DND-41 (cell line): Measurements from ENCODE around the gene STRN.

ENCODE experiments used
- ATAC-seq: fragments of 200-7000 bp; cut with Tn5 transposase; 3 replicates; pipeline ENCODE4 v1.9.1; 2021; ENCODE audit warnings: low read depth; ENCODE audit not compliant: insufficient read depth
- DNase-seq: peaks from one replicate; pipeline ENCODE4 v3.0.0-alpha.2; 2020
- H2AFZ ChIP-seq: 2 replicates; pipeline ENCODE4 v1.6.0; 2012; ENCODE audit warnings: low read depth, low read length
- H3K27ac ChIP-seq: 2 replicates; pipeline ENCODE4 v1.5.1; 2012; ENCODE audit warnings: low read length, inconsistent platforms
- H3K27me3 ChIP-seq: fragments of 200-600 bp; sonication (generic); 2 replicates; pipeline ENCODE4 v1.6.0; 2012; ENCODE audit warnings: low read length, mild to moderate bottlenecking, inconsistent platforms; ENCODE audit not compliant: insufficient read depth, poor library complexity
- H3K36me3 ChIP-seq: 2 replicates; pipeline ENCODE4 v1.5.1; 2012; ENCODE audit warnings: low read length, inconsistent platforms; ENCODE audit not compliant: insufficient read depth
- H3K4me1 ChIP-seq: 2 replicates; pipeline ENCODE4 v1.5.1; 2012; ENCODE audit warnings: mild to moderate bottlenecking, low read length; ENCODE audit not compliant: insufficient read depth
- H3K4me2 ChIP-seq: 2 replicates; pipeline ENCODE4 v1.6.0; 2012; ENCODE audit warnings: mild to moderate bottlenecking, moderate library complexity, low read length, inconsistent platforms; ENCODE audit not compliant: insufficient read depth
- H3K4me3 ChIP-seq, 2 experiments: fragments of 200-600 bp in 1 of 2; shearing (Covaris generic) in 1 of 2; 2 replicates each; pipeline ENCODE4 v1.5.1; 2012 to 2016; ENCODE audit warnings: inconsistent platforms in 2 of 2, low read length in 2 of 2, mild to moderate bottlenecking in 2 of 2, low read depth in 1 of 2, moderate library complexity in 1 of 2
- H3K79me2 ChIP-seq: 2 replicates; pipeline ENCODE4 v1.6.0; 2012; ENCODE audit warnings: low read length, inconsistent platforms; ENCODE audit not compliant: insufficient read depth
- H3K9ac ChIP-seq: 2 replicates; pipeline ENCODE4 v1.6.0; 2012; ENCODE audit warnings: low read depth, mild to moderate bottlenecking, inconsistent platforms, low read length, moderate library complexity
- H3K9me3 ChIP-seq: 2 replicates; pipeline ENCODE4 v1.5.1; 2012; ENCODE audit warnings: low read length, moderate library complexity, mild to moderate bottlenecking, inconsistent platforms; ENCODE audit not compliant: insufficient read depth, severe bottlenecking
- H4K20me1 ChIP-seq: 2 replicates; pipeline ENCODE4 v1.6.0; 2012; ENCODE audit warnings: low read length; ENCODE audit not compliant: insufficient read depth
- EZH2 ChIP-seq: IDR thresholded peaks from 3 replicates; pipeline ENCODE4 v1.6.1; 2012; ENCODE audit warnings: borderline replicate concordance, low read depth, mild to moderate bottlenecking, moderate library complexity, low read length, inconsistent platforms; ENCODE audit not compliant: severe bottlenecking
- TF ChIP-seq, protein P1 (sequence below): IDR thresholded peaks from 2 replicates; pipeline ENCODE4 v1.5.1; 2012; ENCODE audit warnings: borderline replicate concordance, low read length, moderate library complexity, mild to moderate bottlenecking; ENCODE audit not compliant: poor library complexity, severe bottlenecking; ENCODE audit errors: extremely low read depth

Gene STRN

DNA sequence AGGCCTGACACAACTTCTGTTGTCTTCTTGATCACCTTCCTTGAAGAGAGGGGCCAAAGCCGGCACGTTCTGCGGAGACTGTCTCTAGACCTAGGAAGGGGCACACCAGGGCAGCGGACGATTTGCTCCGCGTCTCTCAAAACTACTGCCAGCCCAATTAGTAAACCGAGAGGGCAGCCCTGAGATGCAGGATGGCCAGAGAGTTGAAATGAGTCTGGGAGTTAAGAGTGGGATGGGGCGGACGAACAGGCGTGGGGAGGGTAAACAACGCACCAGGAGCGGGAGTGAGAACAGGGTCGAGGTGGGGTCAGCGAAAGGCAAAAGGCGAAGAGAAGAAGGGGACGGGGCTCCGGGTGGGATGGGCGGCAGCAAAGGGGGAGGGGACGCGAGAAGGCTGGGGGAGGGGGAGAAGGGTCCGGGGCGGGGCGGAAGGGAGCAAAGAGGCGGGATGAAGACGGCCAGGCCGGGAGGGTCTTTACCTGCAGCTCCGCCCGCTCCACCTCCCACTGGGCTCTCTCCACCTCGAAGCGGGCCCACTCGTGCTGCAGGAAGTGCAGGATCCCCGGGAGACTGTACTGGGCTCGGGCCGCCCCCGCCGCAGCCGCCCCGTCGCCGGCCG, 476 bp downstream of the STRN start:
- H3K9me3 ChIP-seq, result no peaks in the 10 kb centered on the region
- peak overlapping the region; percentile 81 to 99 for H3K4me3 ChIP-seq
- H3K36me3 ChIP-seq, result no peaks in the 10 kb centered on the region; the same call in 1 of the 2 replicates
- H3K4me1 ChIP-seq, result peaks cover 32% of the 10 kb centered on the region
- peak overlapping the region; percentile 98 for H3K4me2 ChIP-seq
- DNase-seq (peak; percentile 56), ATAC-seq (peak; percentile 31)
- peak overlapping the region; percentile 74 for H3K9ac ChIP-seq
- TF ChIP-seq, protein P1, sequence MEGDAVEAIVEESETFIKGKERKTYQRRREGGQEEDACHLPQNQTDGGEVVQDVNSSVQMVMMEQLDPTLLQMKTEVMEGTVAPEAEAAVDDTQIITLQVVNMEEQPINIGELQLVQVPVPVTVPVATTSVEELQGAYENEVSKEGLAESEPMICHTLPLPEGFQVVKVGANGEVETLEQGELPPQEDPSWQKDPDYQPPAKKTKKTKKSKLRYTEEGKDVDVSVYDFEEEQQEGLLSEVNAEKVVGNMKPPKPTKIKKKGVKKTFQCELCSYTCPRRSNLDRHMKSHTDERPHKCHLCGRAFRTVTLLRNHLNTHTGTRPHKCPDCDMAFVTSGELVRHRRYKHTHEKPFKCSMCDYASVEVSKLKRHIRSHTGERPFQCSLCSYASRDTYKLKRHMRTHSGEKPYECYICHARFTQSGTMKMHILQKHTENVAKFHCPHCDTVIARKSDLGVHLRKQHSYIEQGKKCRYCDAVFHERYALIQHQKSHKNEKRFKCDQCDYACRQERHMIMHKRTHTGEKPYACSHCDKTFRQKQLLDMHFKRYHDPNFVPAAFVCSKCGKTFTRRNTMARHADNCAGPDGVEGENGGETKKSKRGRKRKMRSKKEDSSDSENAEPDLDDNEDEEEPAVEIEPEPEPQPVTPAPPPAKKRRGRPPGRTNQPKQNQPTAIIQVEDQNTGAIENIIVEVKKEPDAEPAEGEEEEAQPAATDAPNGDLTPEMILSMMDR, result no peak
- peak overlapping the region; percentile 85 for H3K27ac ChIP-seq
- H3K27me3 ChIP-seq, result no peaks in the 10 kb centered on the region
- H2AFZ ChIP-seq, result peak overlapping the region; percentile 90
- H4K20me1 ChIP-seq, result no peaks in the 10 kb centered on the region
- peaks cover 50% of the 10 kb centered on the region for H3K79me2 ChIP-seq

DNA sequence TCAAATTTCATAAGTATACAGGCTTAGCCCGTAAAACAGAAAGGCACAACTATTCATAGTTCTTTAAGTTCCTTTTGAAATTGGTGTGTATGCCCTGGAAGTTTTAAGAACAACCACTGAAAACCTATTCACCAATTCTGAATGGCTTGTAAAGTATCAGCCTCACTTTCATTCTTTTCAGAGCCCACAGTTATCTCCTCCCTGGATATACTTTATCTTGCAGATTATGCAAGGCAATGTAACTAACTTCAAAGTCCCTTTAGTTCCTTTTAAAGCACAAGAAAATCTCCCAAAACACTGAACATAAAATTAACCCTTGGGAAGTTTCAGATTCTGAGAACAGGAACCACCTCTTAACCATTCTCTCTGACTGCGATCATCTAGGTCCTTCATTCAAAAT, 1.1 kb downstream of the STRN start:
- H3K4me2 ChIP-seq, result peak overlapping the region; percentile 98
- H3K79me2 ChIP-seq, result peaks cover 55% of the 10 kb centered on the region
- H3K36me3 ChIP-seq, result no peaks in the 10 kb centered on the region; the same call in 1 of the 2 replicates
- peaks cover 32% of the 10 kb centered on the region for H3K4me1 ChIP-seq
- ATAC-seq, result no peak
- TF ChIP-seq EZH2, result no peak
- TF ChIP-seq, protein P1, result no peak
- no peak for DNase-seq
- H4K20me1 ChIP-seq, result peaks cover 2% of the 10 kb centered on the region; the same call in 1 of the 2 replicates
- peak overlapping the region; percentile 74 for H3K9ac ChIP-seq
- H2AFZ ChIP-seq, result no peak overlapping the region; the same call in 1 of the 2 replicates
- H3K27me3 ChIP-seq, result no peaks in the 10 kb centered on the region
- no peaks in the 10 kb centered on the region for H3K9me3 ChIP-seq
- peak overlapping the region; percentile 6; the same call in 1 of the 2 replicates for H3K27ac ChIP-seq
- H3K4me3 ChIP-seq, result peak overlapping the region; percentile 81 to 99; a peak in 3 of 4 replicates

- Histone ChIP-seq H3K27ac (no peak overlapping the region), H3K79me2 (peaks cover 58% of the 10 kb centered on the region), H3K36me3 (no peaks in the 10 kb centered on the region; the same call in 1 of the 2 replicates), H3K4me3 (peak overlapping the region in 1 of 2 experiments; percentile 99; a peak in 2 of 4 replicates), H3K4me2 (peak overlapping the region; percentile 98), H3K27me3 (no peaks in the 10 kb centered on the region), H3K4me1 (peaks cover 32% of the 10 kb centered on the region), H3K9me3 (no peaks in the 10 kb centered on the region), H2AFZ (no peak overlapping the region), H4K20me1 (peaks cover 2% of the 10 kb centered on the region; the same call in 1 of the 2 replicates), H3K9ac (peak overlapping the region; percentile 74)
- ATAC-seq (no peak), DNase-seq (no peak)
- TF ChIP-seq EZH2, result no peak
- TF ChIP-seq, protein P1, result no peak
These were observed 1.8 kb downstream of the STRN start for GRCh38 chr2:36964496-36965058.
